ENCODE data around the gene KRT80. TPM values are rescaled to one million over a fixed set of nuclear protein-coding genes. Genes with fewer than 3 reads are reported as not detected.

KRT80 gene
- total RNA-seq, 1 donor from 2014 or later, result not detected

DNA sequence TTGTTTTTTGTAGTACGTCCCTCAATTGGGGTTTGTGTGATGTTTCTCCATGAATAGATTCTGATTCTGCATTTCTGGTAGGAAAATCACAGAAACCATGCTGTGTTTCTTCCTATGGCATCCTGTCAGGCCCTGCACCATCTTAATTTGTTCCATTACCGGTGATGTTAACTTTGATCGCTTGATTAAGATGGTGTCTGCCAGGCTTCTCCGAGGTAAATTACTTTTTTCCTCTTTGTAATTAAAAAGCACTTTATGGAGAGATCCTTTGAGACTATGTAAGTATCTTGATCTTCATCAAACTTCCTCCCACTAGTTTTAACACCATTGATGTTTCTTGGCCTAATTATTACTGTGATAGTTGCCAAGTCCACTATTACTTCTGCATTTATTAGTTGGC lies 26.2 kb upstream of the KRT80 start:
- DNase-seq, result no peak
- Mint-ChIP-seq H3K36me3 (ENCODE audit: unreplicated experiment) (no peaks in the 10 kb centered on the region), H3K4me1 (ENCODE audit: low read depth, unreplicated experiment) (no peaks in the 10 kb centered on the region), H3K27ac (ENCODE audit: unreplicated experiment) (no peak overlapping the region), H3K4me3 (ENCODE audit: unreplicated experiment) (no peak overlapping the region), H3K9me3 (ENCODE audit: unreplicated experiment) (peaks cover 4% of the 10 kb centered on the region), H3K27me3 (ENCODE audit: unreplicated experiment) (peaks cover 12% of the 10 kb centered on the region)
- no peak for TF ChIP-seq CTCF (IDR thresholded peaks at IDR 0.05; ENCODE audit: partially characterized antibody, unreplicated experiment)

- H3K27me3 Mint-ChIP-seq (ENCODE audit: unreplicated experiment), result peaks cover 12% of the 10 kb centered on the region
- no peak overlapping the region for H3K4me3 Mint-ChIP-seq (ENCODE audit: unreplicated experiment)
- H3K9me3 Mint-ChIP-seq (ENCODE audit: unreplicated experiment), result peaks cover 4% of the 10 kb centered on the region
- no peaks in the 10 kb centered on the region for H3K4me1 Mint-ChIP-seq (ENCODE audit: low read depth, unreplicated experiment)
- H3K36me3 Mint-ChIP-seq (ENCODE audit: unreplicated experiment), result no peaks in the 10 kb centered on the region
- H3K27ac Mint-ChIP-seq (ENCODE audit: unreplicated experiment), result no peak overlapping the region
- no peak for TF ChIP-seq CTCF (IDR thresholded peaks at IDR 0.05; ENCODE audit: partially characterized antibody, unreplicated experiment)
- DNase-seq, result no peak
Measured at GRCh38 chr12:52217223-52217622, 25.4 kb upstream of the KRT80 start.

- DNase-seq, result no peak
- peaks cover 4% of the 10 kb centered on the region for H3K9me3 Mint-ChIP-seq (ENCODE audit: unreplicated experiment)
- H3K27ac Mint-ChIP-seq (ENCODE audit: unreplicated experiment), result no peak overlapping the region
- no peaks in the 10 kb centered on the region for H3K36me3 Mint-ChIP-seq (ENCODE audit: unreplicated experiment)
- no peak overlapping the region for H3K4me3 Mint-ChIP-seq (ENCODE audit: unreplicated experiment)
- no peaks in the 10 kb centered on the region for H3K4me1 Mint-ChIP-seq (ENCODE audit: low read depth, unreplicated experiment)
- TF ChIP-seq CTCF (IDR thresholded peaks at IDR 0.05; ENCODE audit: partially characterized antibody, unreplicated experiment), result no peak
- H3K27me3 Mint-ChIP-seq (ENCODE audit: unreplicated experiment), result peaks cover 12% of the 10 kb centered on the region
Measured at GRCh38 chr12:52216807-52217206, 25.0 kb upstream of the KRT80 start.

DNA sequence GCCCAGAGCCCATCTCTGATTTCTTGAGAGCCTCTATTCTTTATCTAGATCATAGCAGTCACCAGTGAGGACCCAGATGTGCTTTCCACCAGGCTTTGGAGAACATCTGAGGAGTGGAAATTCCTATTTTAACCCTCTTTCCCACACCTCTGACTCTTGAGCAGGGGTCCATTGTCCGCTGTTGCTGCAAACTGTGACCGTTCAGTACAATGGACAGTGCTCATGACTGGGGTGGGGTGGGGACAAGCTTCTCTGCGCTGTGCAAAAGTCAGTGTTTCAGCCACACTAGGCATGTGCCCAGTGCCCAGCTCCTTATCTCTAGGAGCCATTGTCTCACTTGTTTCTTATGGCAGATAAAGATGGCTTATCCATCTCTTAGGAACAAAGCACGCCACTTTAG lies 24.3 kb upstream of the KRT80 start:
- no peak for DNase-seq
- TF ChIP-seq CTCF (IDR thresholded peaks at IDR 0.05; ENCODE audit: partially characterized antibody, unreplicated experiment), result no peak
- Mint-ChIP-seq H3K4me3 (ENCODE audit: unreplicated experiment) (no peak overlapping the region), H3K4me1 (ENCODE audit: low read depth, unreplicated experiment) (no peaks in the 10 kb centered on the region), H3K27me3 (ENCODE audit: unreplicated experiment) (peaks cover 12% of the 10 kb centered on the region), H3K9me3 (ENCODE audit: unreplicated experiment) (peaks cover 4% of the 10 kb centered on the region), H3K36me3 (ENCODE audit: unreplicated experiment) (no peaks in the 10 kb centered on the region), H3K27ac (ENCODE audit: unreplicated experiment) (no peak overlapping the region)

DNA sequence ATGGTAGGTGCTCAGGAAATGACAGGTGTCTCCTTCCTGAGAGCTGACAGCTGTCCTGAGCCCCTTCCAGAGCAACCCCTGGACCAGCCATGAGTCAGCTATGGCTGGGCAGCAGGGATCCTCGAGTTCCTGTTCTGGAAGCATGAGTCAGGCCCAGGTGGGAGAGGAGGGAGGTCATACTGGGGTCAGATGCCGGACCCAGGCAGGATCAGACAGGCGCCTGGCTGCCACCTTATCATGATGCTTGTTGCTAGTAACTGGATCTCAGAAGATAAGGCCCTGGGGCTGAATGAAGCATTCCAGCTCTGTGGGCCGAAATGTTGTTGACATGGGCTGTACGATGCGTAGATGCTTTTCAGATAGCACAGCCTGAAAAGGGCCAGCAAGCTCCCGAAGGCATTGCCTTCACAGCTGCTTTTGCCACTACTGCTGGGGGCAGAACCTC lies 23.8 kb upstream of the KRT80 start:
- Mint-ChIP-seq H3K27ac (ENCODE audit: unreplicated experiment) (no peak overlapping the region), H3K9me3 (ENCODE audit: unreplicated experiment) (peaks cover 4% of the 10 kb centered on the region), H3K27me3 (ENCODE audit: unreplicated experiment) (peaks cover 12% of the 10 kb centered on the region), H3K4me3 (ENCODE audit: unreplicated experiment) (no peak overlapping the region), H3K36me3 (ENCODE audit: unreplicated experiment) (no peaks in the 10 kb centered on the region), H3K4me1 (ENCODE audit: low read depth, unreplicated experiment) (no peaks in the 10 kb centered on the region)
- no peak for DNase-seq
- TF ChIP-seq CTCF (IDR thresholded peaks at IDR 0.05; ENCODE audit: partially characterized antibody, unreplicated experiment), result no peak
